GM19324 (cell line): ENCODE data around the gene STEAP1B.
"Not testable (repeated sequence)": the region's sequence is repeated elsewhere in the genome, so short reads cannot be mapped to it uniquely, and the experiment has no call there.

ENCODE experiments used
- ATAC-seq: cut with Tn5 transposase; IDR thresholded peaks from one replicate; pipeline ENCODE4 v1.9.1; 2021; ENCODE audit warnings: mild to moderate bottlenecking, moderate library complexity; ENCODE audit not compliant: unreplicated experiment, low FRiP score

Gene STEAP1B

DNA sequence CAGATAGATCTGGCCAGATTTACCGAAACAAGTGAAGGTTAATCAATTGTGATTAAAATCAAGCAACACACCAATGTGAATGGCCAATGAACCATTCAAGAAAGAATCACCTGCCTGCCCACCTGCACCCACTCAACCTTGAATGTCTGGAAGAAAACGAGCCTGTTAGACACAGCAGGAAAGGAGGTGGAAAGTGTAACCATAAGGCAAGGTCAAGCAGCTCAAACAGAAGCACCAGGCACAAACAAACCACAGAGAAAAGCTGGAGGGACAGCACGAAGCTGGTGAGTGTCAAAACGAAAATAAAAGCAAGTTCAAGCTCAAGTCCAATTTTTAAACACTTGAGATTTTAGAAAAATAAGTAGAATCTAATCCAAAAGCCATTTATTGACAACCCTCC, 64.9 kb downstream of the STEAP1B start:
- peak; percentile 71 for ATAC-seq

- ATAC-seq = no peak
Observed at GRCh38 chr7:22433710-22434460, 66.1 kb downstream of the STEAP1B start.

DNA sequence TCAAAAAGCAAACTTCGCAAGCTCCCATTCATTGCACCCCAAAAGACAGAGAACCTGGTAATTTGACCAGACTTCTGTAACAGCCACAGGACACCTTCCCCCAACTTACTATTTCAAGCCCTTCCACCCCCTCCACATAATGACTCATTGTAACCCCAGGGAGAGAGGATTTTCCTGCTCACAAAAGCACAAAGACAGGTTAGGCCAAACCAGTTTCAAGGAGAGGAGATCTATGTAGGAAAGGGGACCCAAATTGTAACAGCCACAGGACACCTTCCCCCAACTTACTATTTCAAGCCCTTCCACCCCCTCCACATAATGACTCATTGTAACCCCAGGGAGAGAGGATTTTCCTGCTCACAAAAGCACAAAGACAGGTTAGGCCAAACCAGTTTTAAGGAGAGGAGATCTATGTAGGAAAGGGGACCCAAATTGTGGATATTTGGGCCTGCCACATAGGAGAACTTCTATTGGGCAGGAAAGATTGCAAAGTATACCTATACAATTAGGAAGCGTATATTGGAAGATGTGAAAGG, 66.8 kb downstream of the STEAP1B start:
- ATAC-seq = not testable (repeated sequence)

- no peak for ATAC-seq
Observed at GRCh38 chr7:22432203-22432718, 67.7 kb downstream of the STEAP1B start.

DNA sequence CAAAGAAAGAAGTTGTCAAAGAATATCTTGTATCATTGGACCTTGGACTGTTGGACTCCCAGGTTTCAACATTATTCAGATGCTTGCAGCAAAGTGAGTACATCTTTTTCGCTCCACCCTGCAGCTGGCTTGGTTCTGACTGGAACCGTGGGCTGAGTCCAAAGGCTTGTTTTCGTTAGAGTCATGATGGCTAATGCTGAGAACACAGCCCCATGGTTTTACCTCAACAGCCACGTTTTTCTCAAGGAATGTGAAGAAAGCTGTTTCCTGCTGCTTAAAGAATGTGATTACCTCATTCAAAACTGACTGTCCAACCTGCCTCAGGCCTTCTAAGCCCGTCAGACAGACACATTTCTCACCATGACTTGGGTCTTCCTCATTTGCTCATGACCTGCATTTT, 69.5 kb downstream of the STEAP1B start:
- no peak for ATAC-seq

- ATAC-seq = no peak
Observed at GRCh38 chr7:22429386-22429785, 70.6 kb downstream of the STEAP1B start.

DNA sequence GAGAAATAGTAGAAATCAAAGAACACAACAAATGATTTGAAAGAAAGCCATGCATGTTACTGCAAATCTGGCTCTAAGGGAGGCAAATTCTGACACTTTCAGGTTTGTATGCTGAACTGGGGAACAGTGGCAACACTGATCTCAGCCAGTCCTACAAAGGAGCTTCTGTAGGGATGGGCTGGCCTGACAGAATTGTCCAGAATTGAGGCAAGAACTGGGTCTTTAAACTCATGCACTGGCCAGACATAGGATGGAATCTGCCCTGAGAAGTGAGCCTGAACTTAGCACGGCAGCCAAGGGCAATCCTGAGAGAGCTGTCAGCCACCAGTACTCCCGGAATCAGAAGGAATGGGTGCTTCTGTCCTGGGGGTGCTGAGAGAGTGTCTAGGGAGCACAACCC, 72.1 kb downstream of the STEAP1B start:
- ATAC-seq = no peak

- no peak for ATAC-seq
Observed at GRCh38 chr7:22427104-22427503, 72.9 kb downstream of the STEAP1B start.

- no peak for ATAC-seq
Observed at GRCh38 chr7:22426463-22427094, 73.4 kb downstream of the STEAP1B start.

GRCh38 chr7:22425361-22425760, 74.6 kb downstream of the STEAP1B start:
- ATAC-seq = no peak

DNA sequence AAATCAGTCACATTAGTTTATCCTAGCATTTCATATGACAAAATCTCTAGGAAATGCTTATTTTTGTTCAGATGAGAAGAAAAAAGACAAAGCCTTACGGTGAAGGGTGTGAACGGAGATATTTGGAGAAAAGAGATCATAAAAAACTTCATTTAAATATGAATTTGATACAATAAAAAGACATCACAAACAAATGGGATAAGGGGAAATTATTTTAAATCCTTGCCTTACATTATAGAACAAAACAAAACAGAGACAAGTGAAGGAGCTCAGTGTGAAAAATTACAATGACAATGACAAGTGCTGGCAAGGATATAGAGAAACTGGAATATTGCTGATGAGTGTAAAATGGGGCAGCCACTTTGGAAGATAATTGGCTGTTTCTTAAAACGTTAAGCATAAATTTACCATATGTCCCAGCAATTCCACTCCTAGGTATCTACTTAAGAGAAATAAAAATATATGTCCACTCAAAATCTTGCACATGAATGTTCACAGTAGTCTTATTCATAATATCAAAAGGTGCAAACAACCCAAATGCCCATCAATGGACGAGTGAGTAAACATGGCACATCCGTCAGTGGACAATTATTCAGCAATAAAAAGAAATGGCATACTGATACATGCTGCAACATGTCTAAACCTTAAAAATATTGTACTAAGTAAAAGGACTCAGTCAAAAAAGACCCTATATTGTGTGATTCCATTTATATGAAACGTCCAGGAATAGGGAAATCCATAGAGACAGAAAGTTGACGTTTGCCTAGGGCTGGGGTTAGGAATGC, 77.0 kb downstream of the STEAP1B start:
- ATAC-seq = no peak

DNA sequence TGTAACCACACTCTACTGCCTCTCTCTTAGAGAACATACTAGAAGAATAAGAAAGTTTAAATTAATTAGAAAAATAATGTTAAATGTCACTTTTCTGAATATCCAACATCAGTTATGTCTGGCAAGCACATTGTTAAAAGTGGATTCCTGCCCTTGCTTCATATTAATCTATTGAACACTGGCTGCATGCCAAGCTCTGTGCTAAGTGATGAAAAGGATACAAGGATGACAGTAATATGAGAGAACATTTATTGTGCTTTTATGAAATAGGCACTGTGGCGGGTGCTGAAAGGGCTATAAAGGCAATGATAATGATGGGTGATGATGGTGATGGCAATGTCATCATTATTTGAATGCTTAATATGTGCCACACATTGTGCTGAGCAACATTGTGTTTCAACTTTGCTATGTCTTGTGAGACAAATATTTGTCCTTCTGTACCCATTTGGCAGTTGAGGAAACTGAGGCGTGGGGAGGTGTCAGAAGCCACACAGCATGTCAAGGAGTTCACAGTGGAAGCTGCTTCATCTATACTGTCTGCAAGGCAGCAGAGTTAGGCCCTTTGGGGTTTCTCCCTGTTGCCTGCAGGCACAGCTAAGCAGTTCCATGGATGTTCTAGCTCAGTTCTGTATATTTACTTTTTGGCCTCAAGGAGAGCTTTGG, 78.9 kb downstream of the STEAP1B start:
- no peak for ATAC-seq

GRCh38 chr7:22420008-22420407, 80.0 kb downstream of the STEAP1B start:
- no peak for ATAC-seq

DNA sequence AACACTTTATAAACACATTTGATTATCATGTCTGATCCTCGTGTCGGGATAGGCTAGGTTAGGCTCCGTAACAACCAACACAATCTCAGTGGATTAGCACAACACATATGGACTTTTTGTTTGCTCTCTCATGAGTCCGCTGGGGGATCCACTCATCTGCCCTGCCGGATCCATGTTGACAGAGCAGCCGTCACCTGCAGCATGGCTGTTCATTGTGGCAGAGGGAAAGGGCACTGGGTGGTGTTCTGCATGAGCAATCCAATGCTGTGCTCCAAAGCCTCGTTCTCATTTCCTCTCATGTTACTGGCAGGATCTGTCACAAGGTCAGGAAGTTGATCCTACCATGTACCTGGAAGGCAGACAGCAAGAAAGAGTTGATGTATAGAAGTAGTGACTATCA, 80.5 kb downstream of the STEAP1B start:
- ATAC-seq = no peak

DNA sequence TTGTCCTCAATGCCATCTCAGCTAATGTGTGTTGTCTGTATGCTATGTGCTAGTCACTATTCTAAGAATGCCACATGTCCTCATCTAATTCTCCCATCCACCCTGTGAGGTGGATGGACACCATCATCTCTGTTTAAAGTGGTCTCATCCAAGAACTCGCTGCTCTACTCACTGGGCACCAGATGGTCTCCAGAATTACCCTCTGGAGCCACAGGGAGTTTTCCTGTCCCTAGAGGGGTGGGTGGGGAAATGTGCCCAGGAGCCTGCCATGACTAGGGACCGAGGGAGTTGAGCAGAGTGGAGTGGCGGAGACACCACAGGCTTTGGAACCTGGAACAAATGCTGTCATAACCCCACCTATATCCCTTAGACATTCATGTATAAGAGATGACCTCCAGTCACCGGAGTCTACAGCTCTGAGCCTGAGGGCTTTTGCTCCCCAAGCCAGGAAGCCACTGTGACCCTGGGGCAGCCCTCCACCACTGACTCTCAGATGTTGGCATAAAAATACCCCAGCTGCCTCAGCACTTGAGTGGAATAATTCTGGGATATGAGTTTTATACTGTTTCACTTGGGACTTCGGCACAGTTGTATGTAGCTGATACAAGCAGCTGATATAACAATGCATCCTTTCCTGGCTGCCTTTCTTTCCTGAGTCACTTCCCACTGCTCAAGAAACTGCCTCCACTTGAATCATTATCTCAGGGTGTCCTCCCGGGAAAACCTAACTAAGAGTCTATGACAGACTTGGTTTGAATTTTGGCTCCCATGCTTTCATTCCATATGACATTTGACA, 81.5 kb downstream of the STEAP1B start:
- ATAC-seq = no peak

DNA sequence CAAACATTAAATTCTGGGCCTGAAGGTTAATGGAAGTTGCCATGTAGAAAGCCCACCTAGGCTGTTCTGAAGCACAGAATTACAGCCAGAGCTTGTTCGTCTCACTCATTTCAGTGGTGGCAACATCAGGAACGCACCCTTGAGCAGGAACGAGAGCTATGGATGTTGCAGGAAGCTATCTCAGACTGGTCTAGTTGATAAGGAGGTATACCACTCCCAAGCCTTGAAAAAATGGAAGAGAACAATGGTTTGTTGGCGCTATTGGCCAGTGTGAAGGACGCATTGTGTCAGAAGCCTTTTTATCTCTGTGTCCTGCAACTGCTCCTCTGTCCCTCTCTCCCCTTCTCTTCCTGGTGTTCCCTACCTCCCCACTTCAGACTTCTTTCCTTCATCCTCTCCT, 82.1 kb downstream of the STEAP1B start:
- ATAC-seq = no peak

DNA sequence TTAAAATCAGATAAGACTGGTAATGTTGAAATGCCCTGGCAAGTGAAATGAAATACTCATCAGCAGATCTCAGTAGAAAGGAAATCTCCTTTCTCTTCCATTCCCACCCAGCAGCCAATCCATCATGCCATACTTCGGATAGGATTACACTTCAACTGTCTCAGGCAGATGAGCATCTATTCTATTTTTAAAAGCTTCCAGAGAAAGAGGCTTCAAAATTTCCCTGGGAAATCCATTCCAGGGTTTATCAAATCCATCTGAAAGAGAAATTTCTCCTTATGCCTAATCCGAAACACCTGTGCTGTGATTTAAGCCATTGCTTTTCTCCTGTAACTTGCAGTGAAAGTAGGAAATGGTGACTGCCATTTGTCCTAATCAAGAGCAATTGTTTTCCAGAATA, 82.6 kb downstream of the STEAP1B start:
- ATAC-seq = no peak

GRCh38 chr7:22414424-22414823, 85.6 kb downstream of the STEAP1B start:
- no peak for ATAC-seq

GRCh38 chr7:22413211-22413610, 86.8 kb downstream of the STEAP1B start:
- no peak for ATAC-seq
